ENCODE data around the gene ATP11B. TPM values are rescaled to one million over a fixed set of nuclear protein-coding genes. Genes with fewer than 3 reads are reported as not detected.

Gene ATP11B
- polyA plus RNA-seq, 3 donors: 11.1 to 25.1 (median 13.5) TPM

DNA sequence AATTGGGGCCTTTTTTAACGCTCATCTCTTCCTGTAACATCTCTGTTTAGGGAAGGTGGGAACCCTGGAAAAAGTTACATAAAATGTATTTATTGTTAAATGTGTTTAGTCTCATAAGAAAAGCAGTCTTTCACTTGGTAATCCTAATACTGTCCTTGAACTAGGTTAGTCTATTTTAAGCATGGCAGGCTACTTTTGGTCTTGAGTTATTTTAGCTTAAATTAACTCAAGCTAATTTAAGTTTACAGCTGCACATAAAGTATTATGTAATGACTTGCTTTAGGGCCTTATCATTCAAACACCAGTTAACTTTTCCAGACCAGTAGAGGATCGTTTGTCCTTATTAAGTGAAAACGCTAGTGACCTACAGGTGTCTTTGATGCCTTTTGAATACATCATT, 123.8 kb downstream of the ATP11B start:
- Histone ChIP-seq H3K27me3 (ENCODE audit: control insufficient read depth in 2 of 2, insufficient read depth in 2 of 2, low read length in 2 of 2) (no peaks in the 10 kb centered on the region), H4K20me1 (ENCODE audit: insufficient read depth, low read length) (no peaks in the 10 kb centered on the region), H3K36me3 (replicated peaks in 1 of 2; ENCODE audit: control insufficient read depth in 1 of 2, insufficient read depth in 2 of 2, low read length in 2 of 2) (peaks cover 34 to 88% of the 10 kb centered on the region in 2 donors), H3K79me2 (ENCODE audit: insufficient read depth, low read length) (no peaks in the 10 kb centered on the region), H3K4me3 (replicated peaks in 1 of 3; ENCODE audit: low read depth in 2 of 3, low read length in 3 of 3) (no peak overlapping the region), H3K9me3 (replicated peaks in 1 of 2; ENCODE audit: control insufficient read depth in 1 of 2, insufficient read depth in 1 of 2, low read length in 2 of 2) (no peaks in the 10 kb centered on the region), H3K4me2 (replicated peaks; ENCODE audit: extremely low read depth, low read length, poor library complexity, severe bottlenecking) (no peak overlapping the region), H3K9ac (ENCODE audit: insufficient read depth, low read length, poor library complexity, severe bottlenecking) (no peak overlapping the region), H2AFZ (ENCODE audit: insufficient read depth, low read depth, low read length, poor library complexity, severe bottlenecking) (no peak overlapping the region), H3K27ac (ENCODE audit: low read depth in 1 of 2, low read length in 2 of 2) (no peak overlapping the region), H3K4me1 (ENCODE audit: control insufficient read depth in 1 of 2, insufficient read depth in 2 of 2, low read length in 2 of 2) (no peaks in the 10 kb centered on the region)
- Mint-ChIP-seq H3K4me3 (no peak overlapping the region), H3K9me3 (no peaks in the 10 kb centered on the region), H3K27me3 (ENCODE audit: low read depth in 3 of 3) (no peaks in the 10 kb centered on the region), H3K27ac (no peak overlapping the region), H3K4me1 (no peaks in the 10 kb centered on the region), H3K36me3 (peaks cover 47 to 50% of the 10 kb centered on the region in 2 donors)
- no peak for DNase-seq
- TF ChIP-seq, protein P1, sequence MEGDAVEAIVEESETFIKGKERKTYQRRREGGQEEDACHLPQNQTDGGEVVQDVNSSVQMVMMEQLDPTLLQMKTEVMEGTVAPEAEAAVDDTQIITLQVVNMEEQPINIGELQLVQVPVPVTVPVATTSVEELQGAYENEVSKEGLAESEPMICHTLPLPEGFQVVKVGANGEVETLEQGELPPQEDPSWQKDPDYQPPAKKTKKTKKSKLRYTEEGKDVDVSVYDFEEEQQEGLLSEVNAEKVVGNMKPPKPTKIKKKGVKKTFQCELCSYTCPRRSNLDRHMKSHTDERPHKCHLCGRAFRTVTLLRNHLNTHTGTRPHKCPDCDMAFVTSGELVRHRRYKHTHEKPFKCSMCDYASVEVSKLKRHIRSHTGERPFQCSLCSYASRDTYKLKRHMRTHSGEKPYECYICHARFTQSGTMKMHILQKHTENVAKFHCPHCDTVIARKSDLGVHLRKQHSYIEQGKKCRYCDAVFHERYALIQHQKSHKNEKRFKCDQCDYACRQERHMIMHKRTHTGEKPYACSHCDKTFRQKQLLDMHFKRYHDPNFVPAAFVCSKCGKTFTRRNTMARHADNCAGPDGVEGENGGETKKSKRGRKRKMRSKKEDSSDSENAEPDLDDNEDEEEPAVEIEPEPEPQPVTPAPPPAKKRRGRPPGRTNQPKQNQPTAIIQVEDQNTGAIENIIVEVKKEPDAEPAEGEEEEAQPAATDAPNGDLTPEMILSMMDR (IDR thresholded peaks at IDR 0.05): no peak
- intact Hi-C loops (cut with micrococcal nuclease): no loop called here
- no CpG with 5 or more reads among the region's 3 CpGs for WGBS (ENCODE audit: insufficient coverage)

- Histone ChIP-seq H3K9me3 (replicated peaks in 1 of 2; ENCODE audit: control insufficient read depth in 1 of 2, insufficient read depth in 1 of 2, low read length in 2 of 2) (no peaks in the 10 kb centered on the region), H3K9ac (ENCODE audit: insufficient read depth, low read length, poor library complexity, severe bottlenecking) (no peak overlapping the region), H3K27me3 (ENCODE audit: control insufficient read depth in 2 of 2, insufficient read depth in 2 of 2, low read length in 2 of 2) (no peaks in the 10 kb centered on the region), H3K4me3 (replicated peaks in 1 of 3; ENCODE audit: low read depth in 2 of 3, low read length in 3 of 3) (no peak overlapping the region), H3K36me3 (replicated peaks in 1 of 2; ENCODE audit: control insufficient read depth in 1 of 2, insufficient read depth in 2 of 2, low read length in 2 of 2) (peaks cover 22 to 71% of the 10 kb centered on the region in 2 donors), H3K4me2 (replicated peaks; ENCODE audit: extremely low read depth, low read length, poor library complexity, severe bottlenecking) (no peak overlapping the region), H3K79me2 (ENCODE audit: insufficient read depth, low read length) (no peaks in the 10 kb centered on the region), H3K27ac (ENCODE audit: low read depth in 1 of 2, low read length in 2 of 2) (no peak overlapping the region), H2AFZ (ENCODE audit: insufficient read depth, low read depth, low read length, poor library complexity, severe bottlenecking) (no peak overlapping the region), H3K4me1 (ENCODE audit: control insufficient read depth in 1 of 2, insufficient read depth in 2 of 2, low read length in 2 of 2) (no peaks in the 10 kb centered on the region), H4K20me1 (ENCODE audit: insufficient read depth, low read length) (no peaks in the 10 kb centered on the region)
- Mint-ChIP-seq H3K36me3 (peaks cover 32 to 39% of the 10 kb centered on the region in 2 donors), H3K4me1 (peaks cover 4% of the 10 kb centered on the region), H3K9me3 (no peaks in the 10 kb centered on the region), H3K4me3 (no peak overlapping the region), H3K27me3 (ENCODE audit: low read depth in 3 of 3) (no peaks in the 10 kb centered on the region), H3K27ac (no peak overlapping the region)
- no peak for DNase-seq
- TF ChIP-seq, protein P1 (IDR thresholded peaks at IDR 0.05): no peak
- intact Hi-C loops (cut with micrococcal nuclease): no loop called here
- WGBS (ENCODE audit: insufficient coverage): no CpG with 5 or more reads among the region's 5 CpGs
Measured at GRCh38 chr3:182919866-182920357, 126.6 kb downstream of the ATP11B start.
